Motor neuron (in vitro differentiated cells): ENCODE measurements around the gene TAX1BP1. TPM values are rescaled to one million over a fixed set of nuclear protein-coding genes. Genes with fewer than 3 reads are reported as not detected.
A peak's percentile ranks its signal among the peaks of the same experiment; 100 is the strongest.
"Not testable (repeated sequence)": the region's sequence is repeated elsewhere in the genome, so short reads cannot be mapped to it uniquely, and the experiment has no call there.

ENCODE experiments used
- ATAC-seq, 8 experiments: fragments of 200-7000 bp; cut with Tn5 transposase; replicated peaks in 6 of 8; 2 replicates each; pipeline ENCODE4 v1.8.0; 2021; ENCODE audit warnings: mild to moderate bottlenecking in 8 of 8, moderate library complexity in 8 of 8
- H3K27ac ChIP-seq, 2 donors: fragments of 250-450 bp; sonication (Bioruptor Pico); 2 replicates each; pipeline ENCODE4 v1.9.0; 2021; ENCODE audit warnings: antibody characterized with exemption in 2 of 2, mild to moderate bottlenecking in 2 of 2, moderate library complexity in 1 of 2
- H3K4me1 ChIP-seq, 2 donors: fragments of 250-450 bp; sonication (Bioruptor Pico); replicated peaks in 1 of 2; 2 replicates each; pipeline ENCODE4 v1.6.1; 2021; ENCODE audit warnings: antibody characterized with exemption in 2 of 2, mild to moderate bottlenecking in 2 of 2, moderate library complexity in 1 of 2
- H3K4me3 ChIP-seq, 5 donors: fragments of 250-450 bp; sonication (Bioruptor Pico); 2 replicates each; pipeline ENCODE4 v1.9.0; 2021; ENCODE audit warnings: antibody characterized with exemption in 5 of 5, mild to moderate bottlenecking in 5 of 5, moderate library complexity in 4 of 5
- WGBS, 10 experiments: fragments of 450-650 bp; shearing (Covaris generic); methylation state at CpG; one replicate each; pipeline ENCODE4 v1.0.0; 2022; 5-methylcytosine and 5-hydroxymethylcytosine counted together
- in situ Hi-C, 9 experiments: fragments of 400-800 bp; cut with MboI; loops; one replicate each; pipeline ENCODE4 v1.15.0; 2021; ENCODE audit warnings: low sequenced_read_pairs in 9 of 9, low pct_unique_long_range_greater_than_20kb in 2 of 9; ENCODE audit not compliant: unreplicated experiment in 9 of 9
- total RNA-seq, 8 experiments: library from RNA; unstranded; fragments of 300-600 nt; gene quantifications; 2 replicates each; pipeline versions ENCODE4 v1.2.3 to v1.2.4, GENCODE V29; 2022

The TAX1BP1 gene
- total RNA-seq, 8 experiments from 2014 or later, result 77.4 to 132 (median 92.1) TPM

GRCh38 chr7:27712217-27712616, 27.7 kb upstream of the TAX1BP1 start:
- H3K4me3 ChIP-seq, result no peak overlapping the region
- in situ Hi-C loops, result no loop called here
- no peak overlapping the region for H3K27ac ChIP-seq
- WGBS, 10 experiments, result 13 to 86% (median 66%) methylated on average over 1 to 2 of the region's 3 CpGs; no CpG with 5 or more reads in 2 of the 10 experiments
- no peak for ATAC-seq
- H3K4me1 ChIP-seq, result no peaks in the 10 kb centered on the region

DNA sequence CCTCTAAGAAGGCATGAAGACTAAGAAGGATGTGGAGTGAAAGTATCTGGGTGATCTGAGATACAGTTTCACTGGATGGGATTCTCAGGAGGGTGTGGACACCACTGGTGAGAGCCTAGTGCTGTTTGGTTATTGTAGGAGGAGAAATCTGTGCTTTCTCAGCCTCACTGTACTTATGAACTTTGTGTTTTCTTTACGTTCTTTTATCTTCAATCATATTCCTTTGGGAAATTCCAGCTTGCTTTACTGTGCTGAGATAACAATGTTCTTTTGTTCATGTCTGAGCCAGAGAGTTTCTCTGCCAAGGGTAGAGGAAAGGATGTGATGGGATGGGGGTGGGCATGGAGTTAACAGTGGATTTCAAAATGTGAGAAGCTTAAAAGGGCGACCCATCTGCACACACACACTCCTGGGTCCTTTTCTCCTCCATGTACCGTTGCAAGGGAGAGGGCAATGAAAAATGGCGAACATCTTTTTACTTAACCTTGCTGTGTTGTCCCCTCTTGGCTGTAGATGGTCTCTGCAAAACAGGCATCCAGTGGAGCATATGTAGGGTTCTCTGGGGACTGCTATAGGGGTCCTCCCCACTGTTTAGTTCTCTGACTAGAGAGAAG, 25.0 kb upstream of the TAX1BP1 start:
- Histone ChIP-seq H3K4me3 (no peak overlapping the region), H3K4me1 (no peaks in the 10 kb centered on the region), H3K27ac (no peak overlapping the region)
- whole genome bisulfite sequencing, 10 experiments, result 40 to 100% (median 75%) methylated on average over 1 to 4 of the region's 4 CpGs; no CpG with 5 or more reads in 1 of the 10 experiments
- in situ Hi-C loops, result no loop called here
- ATAC-seq, result no peak

DNA sequence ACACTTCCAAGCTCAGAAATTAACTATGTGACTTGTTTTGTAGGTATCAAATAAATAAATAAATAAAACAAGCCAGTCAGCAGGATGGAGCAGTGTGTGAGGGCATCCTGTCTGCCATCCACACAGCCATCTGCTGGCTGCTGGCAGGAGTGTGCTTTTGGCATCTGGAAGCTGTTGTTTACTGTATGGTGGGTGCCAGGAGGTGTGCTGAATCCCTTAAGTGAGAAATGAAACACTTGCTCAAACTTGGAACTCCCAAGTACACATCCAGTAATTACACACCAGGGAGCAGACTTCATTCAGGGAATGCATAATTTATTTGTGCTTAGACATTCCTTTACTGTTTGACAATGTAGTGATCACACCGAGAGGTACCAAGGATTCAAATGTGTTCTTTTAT, 16.9 kb upstream of the TAX1BP1 start:
- Histone ChIP-seq H3K4me3 (no peak overlapping the region), H3K27ac (no peak overlapping the region), H3K4me1 (no peaks in the 10 kb centered on the region)
- in situ Hi-C loops, result no loop called here
- peak in 5 of 8 experiments; percentile 43 to 96 (median 78) for ATAC-seq
- WGBS, 10 experiments, result 0 to 83% (median 67%) methylated on average over 1 of the region's 1 CpG; no CpG with 5 or more reads in 5 of the 10 experiments

GRCh38 chr7:27727058-27727457, 12.9 kb upstream of the TAX1BP1 start:
- ATAC-seq, result no peak
- no peak overlapping the region for H3K27ac ChIP-seq
- no peaks in the 10 kb centered on the region for H3K4me1 ChIP-seq
- H3K4me3 ChIP-seq, result no peak overlapping the region
- in situ Hi-C loops, result no loop called here
- WGBS, 10 experiments, result 31 to 100% (median 67%) methylated on average over 1 to 5 of the region's 6 CpGs; no CpG with 5 or more reads in 1 of the 10 experiments

DNA sequence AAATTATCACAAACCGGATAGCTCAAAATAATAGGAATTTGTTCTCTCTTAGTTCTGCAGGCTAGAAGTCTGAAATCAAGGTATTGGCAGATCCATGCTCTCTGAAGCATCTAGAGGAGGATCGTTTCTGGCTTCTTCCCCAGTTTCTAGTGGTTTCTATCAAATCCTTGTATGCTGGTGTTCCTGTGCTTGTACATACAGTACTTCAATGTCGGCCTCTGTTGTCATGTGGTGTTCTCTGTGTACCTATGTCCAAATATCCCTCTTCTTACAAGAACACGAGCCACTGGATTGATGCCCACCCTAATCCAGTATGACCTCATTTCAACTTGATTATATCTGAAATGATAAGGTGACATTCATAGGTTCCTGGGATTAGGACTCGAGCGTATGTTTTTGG, 9.8 kb upstream of the TAX1BP1 start:
- Histone ChIP-seq H3K4me3 (no peak overlapping the region), H3K27ac (no peak overlapping the region), H3K4me1 (no peaks in the 10 kb centered on the region)
- WGBS, 10 experiments, result 50 to 100% (median 70%) methylated on average over 2 to 6 of the region's 6 CpGs; no CpG with 5 or more reads in 2 of the 10 experiments
- in situ Hi-C loops, result no loop called here
- no peak for ATAC-seq

DNA sequence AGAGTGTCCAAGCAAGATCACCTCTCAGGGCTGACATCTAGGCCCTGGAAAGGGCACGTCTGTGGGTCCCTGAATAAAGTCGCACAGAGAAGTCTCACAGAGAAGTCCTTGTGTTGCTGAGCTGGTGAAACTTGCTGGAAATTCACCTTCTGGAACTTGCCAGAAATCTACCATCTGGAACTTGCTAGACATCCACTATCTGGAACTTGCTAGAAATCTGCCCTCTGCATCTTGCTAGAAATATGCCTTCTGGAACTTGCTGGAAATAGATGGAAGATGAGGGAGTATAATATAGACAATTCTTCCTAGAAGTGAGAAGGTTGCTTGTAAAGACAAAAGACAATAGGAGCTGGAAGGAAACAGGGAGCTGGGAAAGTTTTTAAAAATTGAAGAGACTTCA, 5.4 kb upstream of the TAX1BP1 start:
- no peak overlapping the region for H3K4me3 ChIP-seq
- WGBS, 10 experiments, result 60 to 100% (median 83%) methylated on average over 1 to 2 of the region's 2 CpGs; no CpG with 5 or more reads in 6 of the 10 experiments
- no peak for ATAC-seq
- H3K27ac ChIP-seq, result no peak overlapping the region
- in situ Hi-C loops, result no loop called here
- H3K4me1 ChIP-seq, result no peaks in the 10 kb centered on the region

- no peak for ATAC-seq
- no peak overlapping the region for H3K4me3 ChIP-seq
- no peak overlapping the region for H3K27ac ChIP-seq
- WGBS, 10 experiments, result 58 to 100% (median 85%) methylated on average over 1 of the region's 1 CpG
- in situ Hi-C loops, result no loop called here
- no peaks in the 10 kb centered on the region for H3K4me1 ChIP-seq
These were observed 4.8 kb upstream of the TAX1BP1 start for GRCh38 chr7:27735165-27735564.

DNA sequence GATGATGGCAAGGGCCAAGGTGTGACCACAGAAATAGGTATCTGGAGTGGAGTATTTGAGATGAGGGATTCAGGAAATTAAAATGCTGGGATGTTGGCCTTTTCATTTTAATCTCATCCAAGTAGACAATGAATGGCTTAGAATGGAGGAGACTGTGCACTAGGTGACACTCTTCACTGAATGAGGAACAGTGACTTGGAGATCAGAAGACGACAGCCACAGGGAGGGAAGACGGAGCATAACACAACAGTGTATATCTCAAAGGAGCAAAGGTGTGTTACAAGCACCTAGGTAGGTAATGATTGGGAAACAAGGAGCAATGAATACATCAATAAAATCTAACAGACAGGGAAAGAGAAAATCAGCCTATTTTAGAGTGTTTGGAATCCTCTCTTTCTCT, 4.1 kb upstream of the TAX1BP1 start:
- in situ Hi-C loops, result no loop called here
- no peak for ATAC-seq
- Histone ChIP-seq H3K27ac (no peak overlapping the region), H3K4me3 (no peak overlapping the region), H3K4me1 (no peaks in the 10 kb centered on the region)
- 80 to 100% (median 100%) methylated on average over 1 to 2 of the region's 2 CpGs; no CpG with 5 or more reads in 1 of the 10 experiments for WGBS, 10 experiments

DNA sequence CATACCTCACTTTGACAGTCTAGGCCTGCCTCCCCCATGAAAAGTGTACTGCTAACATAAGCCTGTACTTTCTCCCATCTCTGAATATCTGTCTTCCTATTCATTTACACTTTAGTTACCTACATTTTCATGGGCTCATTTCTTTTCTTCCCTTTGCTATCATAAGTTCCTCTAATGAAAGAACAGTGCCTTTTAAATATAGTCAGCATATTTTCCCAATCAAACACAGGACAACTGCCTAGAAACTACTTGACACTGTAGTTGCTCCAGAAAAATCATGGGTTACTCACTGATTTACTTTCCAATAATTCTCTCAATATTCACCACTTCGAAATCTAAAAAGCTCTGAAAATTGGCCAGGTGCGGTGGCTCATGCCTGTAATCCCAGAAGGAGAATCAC, 2.8 kb upstream of the TAX1BP1 start:
- H3K4me3 ChIP-seq, result no peak overlapping the region
- H3K27ac ChIP-seq, result no peak overlapping the region
- in situ Hi-C loops, result no loop called here
- WGBS, 10 experiments, result 67 to 100% (median 100%) methylated on average over 1 to 2 of the region's 2 CpGs; no CpG with 5 or more reads in 1 of the 10 experiments
- no peak for ATAC-seq
- H3K4me1 ChIP-seq, result peaks cover 0 to 6% of the 10 kb centered on the region in 2 donors

GRCh38 chr7:27737616-27738015, 2.3 kb upstream of the TAX1BP1 start:
- 20 to 100% (median 80%) methylated on average over 1 to 2 of the region's 2 CpGs; no CpG with 5 or more reads in 1 of the 10 experiments for WGBS, 10 experiments
- Histone ChIP-seq H3K4me3 (no peak overlapping the region), H3K4me1 (peaks cover 0 to 6% of the 10 kb centered on the region in 2 donors), H3K27ac (no peak overlapping the region)
- in situ Hi-C loops, result no loop called here
- no peak for ATAC-seq

DNA sequence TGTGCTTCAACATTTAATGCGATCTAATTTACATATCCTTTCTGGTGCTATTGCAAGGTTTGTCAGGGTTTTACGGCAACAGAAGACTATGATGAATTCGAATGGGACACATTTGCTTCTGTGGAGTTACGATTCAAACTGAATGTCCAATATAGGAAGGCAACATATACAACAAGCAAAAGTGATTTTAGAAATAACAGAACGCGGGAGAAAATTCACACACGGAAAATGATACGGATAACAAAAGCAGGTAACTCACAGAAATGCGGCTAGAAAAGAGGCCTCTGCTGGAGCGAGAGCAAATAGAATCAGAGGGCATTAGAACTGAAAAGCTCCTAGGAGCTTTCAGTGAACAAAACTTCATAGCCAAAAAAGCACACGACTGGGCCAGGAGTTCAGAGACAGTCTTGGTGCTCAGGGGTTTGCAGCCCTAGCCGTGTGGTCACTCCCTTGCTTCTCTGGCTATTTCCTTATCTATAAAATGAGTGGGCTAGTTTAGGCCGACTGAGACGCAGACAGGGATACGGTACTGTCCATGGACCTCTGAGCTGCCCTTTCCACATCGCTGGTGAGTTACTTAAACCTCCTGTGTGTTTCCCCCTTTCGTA, 557 bp upstream of the TAX1BP1 start:
- Histone ChIP-seq H3K27ac (peak overlapping the region; percentile 39 to 82), H3K4me1 (peaks cover 0 to 6% of the 10 kb centered on the region in 2 donors), H3K4me3 (peak overlapping the region; percentile 61 to 88 (median 86))
- WGBS, 10 experiments, result 0 to 25% (median 4%) methylated on average over 1 to 15 of the region's 17 CpGs
- peak; percentile 45 to 75 (median 71) for ATAC-seq
- in situ Hi-C loops, result no loop called here

DNA sequence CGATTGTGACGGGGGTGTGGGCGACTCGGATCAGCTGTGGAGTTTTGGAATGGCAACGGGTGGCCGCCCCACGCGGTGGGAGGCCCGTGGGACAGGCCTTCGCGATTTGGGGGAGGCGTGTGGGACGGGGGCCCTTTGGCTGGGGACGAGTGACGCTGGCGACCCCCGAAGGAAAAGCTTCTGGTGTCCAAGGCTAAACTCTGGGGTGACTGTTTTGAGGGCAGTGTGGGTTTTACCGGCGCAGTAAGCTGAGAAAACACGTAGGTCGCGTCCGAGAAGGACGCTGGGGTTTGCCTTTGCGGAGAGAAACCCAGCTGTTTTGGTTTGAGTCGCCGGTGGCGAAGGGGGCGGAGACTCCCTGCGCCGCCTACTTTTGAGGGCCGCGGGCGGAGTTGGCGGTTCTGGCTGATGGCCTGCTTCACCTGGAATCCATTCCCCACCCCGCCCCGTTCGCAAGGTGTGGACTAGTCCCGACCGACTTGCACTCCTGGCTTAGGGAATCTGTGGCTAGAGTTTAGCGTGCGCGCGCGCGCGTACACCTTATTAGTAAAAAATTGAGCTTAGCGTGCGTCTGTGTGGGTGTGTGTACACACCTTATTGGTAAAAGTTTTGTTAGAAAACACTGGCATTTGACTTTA, 606 bp downstream of the TAX1BP1 start:
- Histone ChIP-seq H3K4me3 (peak overlapping the region; percentile 61 to 88 (median 86)), H3K4me1 (peaks cover 4 to 6% of the 10 kb centered on the region in 2 donors), H3K27ac (peak overlapping the region; percentile 82 to 84)
- peak; percentile 35 to 59 (median 47) for ATAC-seq
- in situ Hi-C loops, result no loop called here
- 0 to 3% (median 0%) methylated on average over 1 to 17 of the region's 49 CpGs; no CpG with 5 or more reads in 4 of the 10 experiments for WGBS, 10 experiments

- in situ Hi-C loops, H3K27ac ChIP-seq, ATAC-seq, H3K4me1 ChIP-seq, H3K4me3 ChIP-seq: not testable (repeated sequence)
- 42 to 100% (median 78%) methylated on average over 1 to 7 of the region's 11 CpGs; no CpG with 5 or more reads in 2 of the 10 experiments for WGBS, 10 experiments
These were observed 2.2 kb downstream of the TAX1BP1 start for GRCh38 chr7:27742091-27742710.
